Fibroblast of lung (primary cell): ENCODE results near the gene SPOCK1.

Source experiments
- EZH2 ChIP-seq: IDR thresholded peaks from 2 replicates; pipeline ENCODE4 v1.5.1; 2012; ENCODE audit warnings: low read length, control low read depth, mild to moderate bottlenecking; ENCODE audit errors: missing control alignments
- TF ChIP-seq, protein P1 (sequence below), 2 donors: IDR thresholded peaks in 1 of 2; conservative IDR thresholded peaks in 1 of 2; 1 replicate in 1 of 2; 2 replicates in 1 of 2; pipeline ENCODE4 v1.5.1; 2011 to 2012; ENCODE audit warnings: low read length in 2 of 2, control low read depth in 1 of 2, inconsistent platforms in 1 of 2, low read depth in 1 of 2, mild to moderate bottlenecking in 1 of 2

DNA sequence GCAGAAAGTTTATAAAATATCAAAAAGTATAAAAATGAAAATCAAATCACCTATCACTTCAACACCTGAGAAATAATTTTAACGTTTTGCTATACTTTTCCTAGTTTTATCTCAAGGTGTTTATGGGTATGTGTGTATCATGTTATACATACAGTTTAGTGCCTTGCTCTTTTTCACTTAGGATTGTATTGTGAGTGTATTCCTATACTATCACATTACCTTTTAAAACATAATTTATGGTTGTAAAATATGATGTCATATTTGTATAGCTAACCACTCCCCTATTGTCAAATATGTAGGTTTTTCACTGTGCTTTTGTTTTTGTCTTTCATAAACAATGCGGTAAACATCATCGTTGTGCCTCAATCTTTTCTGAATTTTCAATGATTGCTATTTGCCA lies 479.9 kb downstream of the SPOCK1 start:
- TF ChIP-seq, protein P1, sequence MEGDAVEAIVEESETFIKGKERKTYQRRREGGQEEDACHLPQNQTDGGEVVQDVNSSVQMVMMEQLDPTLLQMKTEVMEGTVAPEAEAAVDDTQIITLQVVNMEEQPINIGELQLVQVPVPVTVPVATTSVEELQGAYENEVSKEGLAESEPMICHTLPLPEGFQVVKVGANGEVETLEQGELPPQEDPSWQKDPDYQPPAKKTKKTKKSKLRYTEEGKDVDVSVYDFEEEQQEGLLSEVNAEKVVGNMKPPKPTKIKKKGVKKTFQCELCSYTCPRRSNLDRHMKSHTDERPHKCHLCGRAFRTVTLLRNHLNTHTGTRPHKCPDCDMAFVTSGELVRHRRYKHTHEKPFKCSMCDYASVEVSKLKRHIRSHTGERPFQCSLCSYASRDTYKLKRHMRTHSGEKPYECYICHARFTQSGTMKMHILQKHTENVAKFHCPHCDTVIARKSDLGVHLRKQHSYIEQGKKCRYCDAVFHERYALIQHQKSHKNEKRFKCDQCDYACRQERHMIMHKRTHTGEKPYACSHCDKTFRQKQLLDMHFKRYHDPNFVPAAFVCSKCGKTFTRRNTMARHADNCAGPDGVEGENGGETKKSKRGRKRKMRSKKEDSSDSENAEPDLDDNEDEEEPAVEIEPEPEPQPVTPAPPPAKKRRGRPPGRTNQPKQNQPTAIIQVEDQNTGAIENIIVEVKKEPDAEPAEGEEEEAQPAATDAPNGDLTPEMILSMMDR (conservative IDR thresholded peaks at IDR 0.05 in 1 of 2, IDR thresholded peaks at IDR 0.05 in 1 of 2; ENCODE audit: low read depth in 1 of 2, low read length in 2 of 2): no peak
- no peak for TF ChIP-seq EZH2
